Measurements from ENCODE around the gene UNC5A.

The UNC5A gene

DNA sequence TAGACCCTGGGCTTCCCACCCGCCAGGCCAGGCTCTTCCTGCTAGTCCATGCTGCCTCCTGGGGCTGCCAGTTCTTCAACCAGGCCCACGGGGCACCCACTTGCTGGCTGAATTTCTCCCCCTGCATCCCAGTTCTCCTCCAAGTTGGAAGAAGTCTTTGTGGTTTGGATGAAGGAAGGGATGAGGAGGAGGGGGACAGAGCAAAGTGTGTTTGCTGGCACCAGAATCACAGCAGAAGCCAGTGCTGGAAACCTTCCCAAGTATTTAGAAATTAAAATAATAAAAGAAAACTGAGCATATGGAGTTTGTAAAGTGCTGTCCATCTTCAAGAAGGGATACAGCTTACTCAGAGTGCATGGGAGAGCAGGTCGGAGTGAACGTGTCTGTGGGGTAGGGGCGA is 19.4 kb upstream of the UNC5A start:
- ChIA-PET POLR2A (no interaction called here), CTCF (interaction anchor here (1.1 to 1.2 kb wide), 2 partner anchors 26 to 130 kb away, joined by 3 read pairs; no protein-coding TSS in a partner anchor)
- Histone ChIP-seq H3K9me3 (ENCODE audit: control insufficient read depth, insufficient read depth, low read depth, low read length) (no peaks in the 10 kb centered on the region), H3K36me3 (ENCODE audit: control insufficient read depth in 2 of 2, insufficient read depth in 1 of 2, low read length in 2 of 2) (no peaks in the 10 kb centered on the region), H3K27ac (ENCODE audit: extremely low read depth, low read depth, low read length) (no peak overlapping the region), H3K4me1 (ENCODE audit: control insufficient read depth, insufficient read depth, low read length) (peaks cover 7% of the 10 kb centered on the region), H3K4me3 (ENCODE audit: low read depth, low read length) (no peak overlapping the region)
- TF ChIP-seq TCF7L2 (IDR thresholded peaks at IDR 0.05; ENCODE audit: borderline replicate concordance, low read depth, low read length) (no peak), ZNF514 (tag by site-specific recombination; IDR thresholded peaks at IDR 0.05) (no peak), KLF10 (tag by site-specific recombination; IDR thresholded peaks at IDR 0.05) (no peak), ZFP3 (tag by site-specific recombination; IDR thresholded peaks at IDR 0.05; ENCODE audit: low read depth) (no peak)
- TF ChIP-seq, protein P1, sequence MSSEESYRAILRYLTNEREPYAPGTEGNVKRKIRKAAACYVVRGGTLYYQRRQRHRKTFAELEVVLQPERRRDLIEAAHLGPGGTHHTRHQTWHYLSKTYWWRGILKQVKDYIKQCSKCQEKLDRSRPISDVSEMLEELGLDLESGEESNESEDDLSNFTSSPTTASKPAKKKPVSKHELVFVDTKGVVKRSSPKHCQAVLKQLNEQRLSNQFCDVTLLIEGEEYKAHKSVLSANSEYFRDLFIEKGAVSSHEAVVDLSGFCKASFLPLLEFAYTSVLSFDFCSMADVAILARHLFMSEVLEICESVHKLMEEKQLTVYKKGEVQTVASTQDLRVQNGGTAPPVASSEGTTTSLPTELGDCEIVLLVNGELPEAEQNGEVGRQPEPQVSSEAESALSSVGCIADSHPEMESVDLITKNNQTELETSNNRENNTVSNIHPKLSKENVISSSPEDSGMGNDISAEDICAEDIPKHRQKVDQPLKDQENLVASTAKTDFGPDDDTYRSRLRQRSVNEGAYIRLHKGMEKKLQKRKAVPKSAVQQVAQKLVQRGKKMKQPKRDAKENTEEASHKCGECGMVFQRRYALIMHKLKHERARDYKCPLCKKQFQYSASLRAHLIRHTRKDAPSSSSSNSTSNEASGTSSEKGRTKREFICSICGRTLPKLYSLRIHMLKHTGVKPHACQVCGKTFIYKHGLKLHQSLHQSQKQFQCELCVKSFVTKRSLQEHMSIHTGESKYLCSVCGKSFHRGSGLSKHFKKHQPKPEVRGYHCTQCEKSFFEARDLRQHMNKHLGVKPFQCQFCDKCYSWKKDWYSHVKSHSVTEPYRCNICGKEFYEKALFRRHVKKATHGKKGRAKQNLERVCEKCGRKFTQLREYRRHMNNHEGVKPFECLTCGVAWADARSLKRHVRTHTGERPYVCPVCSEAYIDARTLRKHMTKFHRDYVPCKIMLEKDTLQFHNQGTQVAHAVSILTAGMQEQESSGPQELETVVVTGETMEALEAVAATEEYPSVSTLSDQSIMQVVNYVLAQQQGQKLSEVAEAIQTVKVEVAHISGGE (tag by site-specific recombination; conservative IDR thresholded peaks at IDR 0.05; ENCODE audit: low read depth), result no peak

DNA sequence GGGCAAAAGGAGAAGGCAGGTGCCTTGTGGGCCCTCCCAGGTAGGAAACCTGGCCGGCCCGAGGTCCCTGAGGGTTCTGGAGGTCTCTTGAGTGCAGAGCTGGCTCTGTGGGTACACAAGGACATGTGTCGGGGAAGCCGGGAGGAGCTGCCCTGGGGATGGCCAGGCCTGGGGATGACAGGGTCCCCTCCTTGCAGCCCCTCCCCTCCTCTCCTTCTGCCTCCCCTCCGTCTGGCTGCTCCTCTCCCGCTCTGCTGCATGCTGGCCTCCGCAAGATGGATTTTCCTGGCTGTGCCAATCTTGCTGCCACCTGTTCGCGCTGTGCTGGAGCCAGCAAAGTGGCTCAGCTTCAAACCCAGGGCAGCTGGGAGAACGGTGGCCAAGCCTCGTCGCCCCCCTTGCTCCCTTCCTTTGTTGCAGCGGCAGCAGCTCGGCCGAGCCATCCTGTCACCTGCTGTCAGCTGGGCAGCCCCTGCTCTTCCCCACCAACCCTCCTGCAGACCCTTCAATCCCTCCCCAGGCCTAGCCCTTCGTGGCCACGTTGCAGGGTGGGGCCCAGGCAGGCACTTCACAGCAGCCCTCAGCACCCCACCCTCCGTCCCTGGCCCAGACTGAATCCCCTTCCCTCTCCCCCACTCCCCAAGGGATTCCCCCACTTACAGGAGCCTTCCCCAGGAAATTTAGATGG is 17.6 kb upstream of the UNC5A start:
- H3K4me1 ChIP-seq (ENCODE audit: control insufficient read depth, insufficient read depth, low read length), result peaks cover 7% of the 10 kb centered on the region
- no peak overlapping the region for H3K4me3 ChIP-seq (ENCODE audit: low read depth, low read length)
- H3K27ac ChIP-seq (ENCODE audit: extremely low read depth, low read depth, low read length), result no peak overlapping the region
- no peaks in the 10 kb centered on the region for H3K9me3 ChIP-seq (ENCODE audit: control insufficient read depth, insufficient read depth, low read depth, low read length)
- ChIA-PET POLR2A (interaction anchor here (1.3 kb wide), 1 partner anchor 47 kb away, joined by 3 read pairs; no protein-coding TSS in a partner anchor), CTCF (interaction anchor here (1.3 kb wide), 1 partner anchor 132 kb away, joined by 3 read pairs; no protein-coding TSS in a partner anchor)
- TF ChIP-seq SCRT2 (tag by site-specific recombination; IDR thresholded peaks at IDR 0.05), result peak; percentile 52
- TF ChIP-seq ZNF16 (tag by site-specific recombination; IDR thresholded peaks at IDR 0.05; ENCODE audit: low read depth), result no peak
- H3K36me3 ChIP-seq (ENCODE audit: control insufficient read depth in 2 of 2, insufficient read depth in 1 of 2, low read length in 2 of 2), result no peaks in the 10 kb centered on the region

DNA sequence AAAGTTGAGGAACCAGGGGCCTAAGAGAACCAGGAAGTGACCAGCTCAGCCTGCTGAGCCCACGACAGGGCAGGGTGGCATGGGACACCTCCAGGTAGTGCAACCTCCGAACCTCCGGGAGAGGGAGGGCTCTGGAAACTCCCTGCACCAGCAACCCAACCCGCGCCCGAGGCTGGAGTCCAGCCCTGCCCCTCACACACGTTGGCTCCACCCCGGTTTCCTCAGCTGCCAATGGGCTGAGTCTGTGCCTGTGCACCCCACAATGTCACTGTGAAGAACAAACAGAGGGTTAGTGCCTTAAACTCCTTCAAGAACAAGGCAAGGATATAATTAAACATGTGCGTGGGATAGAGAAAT is 17.0 kb upstream of the UNC5A start:
- CTCF ChIA-PET, result interaction anchor here (1.3 kb wide), 1 partner anchor 132 kb away, joined by 3 read pairs; no protein-coding TSS in a partner anchor
- H3K36me3 ChIP-seq (ENCODE audit: control insufficient read depth in 2 of 2, insufficient read depth in 1 of 2, low read length in 2 of 2), result no peaks in the 10 kb centered on the region
- H3K4me1 ChIP-seq (ENCODE audit: control insufficient read depth, insufficient read depth, low read length), result peaks cover 7% of the 10 kb centered on the region
- POLR2A ChIA-PET, result interaction anchor here (1.3 kb wide), 1 partner anchor 47 kb away, joined by 3 read pairs; no protein-coding TSS in a partner anchor
- H3K9me3 ChIP-seq (ENCODE audit: control insufficient read depth, insufficient read depth, low read depth, low read length), result no peaks in the 10 kb centered on the region
- TF ChIP-seq ZNF175 (tag by site-specific recombination; IDR thresholded peaks at IDR 0.05), result no peak
- no peak for TF ChIP-seq ZNF585B (tag by site-specific recombination; IDR thresholded peaks at IDR 0.05)
- 0 out of 2 replicates have a peak, but pooled peaks have one; percentile 15 for TF ChIP-seq ZFHX2 (tag by site-specific recombination; conservative IDR thresholded peaks at IDR 0.05)
- H3K4me3 ChIP-seq (ENCODE audit: low read depth, low read length), result no peak overlapping the region
- no peak overlapping the region for H3K27ac ChIP-seq (ENCODE audit: extremely low read depth, low read depth, low read length)

DNA sequence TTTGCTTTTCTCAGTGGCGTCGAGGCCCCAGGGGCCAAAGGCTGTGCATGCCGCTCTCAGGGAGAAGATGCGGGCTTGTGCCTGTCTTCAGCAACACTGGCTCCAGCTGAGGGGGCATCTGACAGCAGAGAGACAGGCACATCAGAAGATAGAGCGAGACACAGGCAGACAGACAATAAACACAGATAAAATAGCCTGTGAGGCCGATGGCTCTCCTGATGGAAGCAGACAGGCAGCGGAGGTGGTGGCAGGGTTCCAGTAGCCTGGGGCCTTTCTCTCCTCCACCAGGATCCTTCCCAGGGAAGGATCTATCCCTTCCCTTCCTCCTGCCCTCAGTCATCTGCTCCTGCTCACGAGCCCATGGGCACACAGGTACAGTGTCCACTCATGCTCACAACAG is 16.6 kb upstream of the UNC5A start:
- CTCF ChIA-PET, result no interaction called here

DNA sequence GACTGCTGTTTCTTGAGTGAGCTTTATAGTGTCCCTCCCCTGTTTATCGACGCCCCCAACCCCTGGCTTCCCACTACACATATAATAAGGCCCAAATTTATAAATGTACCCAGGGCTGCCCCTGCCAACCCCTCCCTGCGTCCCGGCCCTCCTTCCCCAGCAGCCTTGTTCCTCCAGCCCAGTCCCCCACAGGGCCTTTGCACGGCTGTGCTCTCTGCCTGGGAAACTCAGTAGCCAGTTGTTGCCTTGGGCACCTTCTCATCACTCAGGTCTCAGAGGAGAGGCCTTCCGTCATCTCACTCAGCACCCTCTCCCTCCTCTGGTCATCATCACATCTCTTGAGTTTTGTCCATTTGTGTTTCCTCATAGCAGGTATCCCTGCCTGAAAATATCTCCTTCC is 15.8 kb upstream of the UNC5A start:
- Histone ChIP-seq H3K27ac (ENCODE audit: extremely low read depth, low read depth, low read length) (no peak overlapping the region), H3K4me3 (ENCODE audit: low read depth, low read length) (no peak overlapping the region), H3K36me3 (ENCODE audit: control insufficient read depth in 2 of 2, insufficient read depth in 1 of 2, low read length in 2 of 2) (no peaks in the 10 kb centered on the region), H3K9me3 (ENCODE audit: control insufficient read depth, insufficient read depth, low read depth, low read length) (no peaks in the 10 kb centered on the region), H3K4me1 (ENCODE audit: control insufficient read depth, insufficient read depth, low read length) (no peaks in the 10 kb centered on the region; the same call in 1 of the 2 replicates)
- TF ChIP-seq ZNF623 (tag by site-specific recombination; IDR thresholded peaks at IDR 0.05), result peak; percentile 92
- TF ChIP-seq BCL11A (tag by site-specific recombination; IDR thresholded peaks at IDR 0.05; ENCODE audit: low read depth), result no peak
- ChIA-PET CTCF (no interaction called here), POLR2A (no interaction called here)

More for the DNA sequence above, 16.6 kb upstream of the UNC5A start:
- Histone ChIP-seq H3K36me3 (ENCODE audit: control insufficient read depth in 2 of 2, insufficient read depth in 1 of 2, low read length in 2 of 2) (no peaks in the 10 kb centered on the region), H3K27ac (ENCODE audit: extremely low read depth, low read depth, low read length) (no peak overlapping the region), H3K4me1 (ENCODE audit: control insufficient read depth, insufficient read depth, low read length) (peaks cover 6% of the 10 kb centered on the region), H3K4me3 (ENCODE audit: low read depth, low read length) (no peak overlapping the region), H3K9me3 (ENCODE audit: control insufficient read depth, insufficient read depth, low read depth, low read length) (no peaks in the 10 kb centered on the region)
- POLR2A ChIA-PET, result interaction anchor here (1.3 kb wide), 1 partner anchor 48 kb away, joined by 3 read pairs; no protein-coding TSS in a partner anchor
- TF ChIP-seq ZNF335 (tag by site-specific recombination; conservative IDR thresholded peaks at IDR 0.05), result peak; percentile 69
- TF ChIP-seq ZNF311 (tag by site-specific recombination; IDR thresholded peaks at IDR 0.05; ENCODE audit: borderline replicate concordance), result no peak
